GM18508 (cell line): Measurements from ENCODE around the gene NLRC5.

Experiments used
- ATAC-seq: cut with Tn5 transposase; IDR thresholded peaks from one replicate; pipeline ENCODE4 v1.9.1; 2021; ENCODE audit warnings: moderate number of reproducible peaks; ENCODE audit not compliant: insufficient read depth, unreplicated experiment

Gene NLRC5

DNA sequence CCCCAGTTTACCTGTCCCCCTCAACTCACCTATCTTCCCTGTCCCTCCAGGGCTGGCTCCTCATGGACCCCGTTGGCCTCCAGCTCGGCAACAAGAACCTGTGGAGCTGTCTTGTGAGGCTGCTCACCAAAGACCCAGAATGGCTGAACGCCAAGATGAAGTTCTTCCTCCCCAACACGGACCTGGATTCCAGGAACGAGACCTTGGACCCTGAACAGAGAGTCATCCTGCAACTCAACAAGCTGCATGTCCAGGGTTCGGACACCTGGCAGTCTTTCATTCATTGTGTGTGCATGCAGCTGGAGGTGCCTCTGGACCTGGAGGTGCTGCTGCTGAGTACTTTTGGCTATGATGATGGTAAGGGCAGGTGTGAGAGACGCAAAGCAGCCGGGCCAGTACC lies 31.3 kb downstream of the NLRC5 start:
- no peak for ATAC-seq

DNA sequence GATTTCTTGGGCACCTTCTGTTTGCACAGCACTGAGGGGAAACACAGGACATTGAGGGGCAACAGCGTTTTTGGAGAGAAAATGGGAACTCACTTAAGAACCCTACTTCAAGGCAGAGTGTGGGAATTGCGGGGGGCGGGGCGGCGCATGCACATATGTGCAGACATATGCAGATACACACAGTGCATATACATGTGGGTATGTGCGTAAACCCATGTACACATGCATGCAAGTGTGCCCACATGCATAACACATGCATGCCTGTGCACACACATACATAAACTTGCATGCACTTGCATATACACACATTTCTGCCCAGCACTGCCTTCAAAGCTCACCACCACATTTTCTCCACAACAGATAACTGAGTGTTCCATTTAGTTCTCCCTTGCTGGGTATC lies 32.4 kb downstream of the NLRC5 start:
- no peak for ATAC-seq

DNA sequence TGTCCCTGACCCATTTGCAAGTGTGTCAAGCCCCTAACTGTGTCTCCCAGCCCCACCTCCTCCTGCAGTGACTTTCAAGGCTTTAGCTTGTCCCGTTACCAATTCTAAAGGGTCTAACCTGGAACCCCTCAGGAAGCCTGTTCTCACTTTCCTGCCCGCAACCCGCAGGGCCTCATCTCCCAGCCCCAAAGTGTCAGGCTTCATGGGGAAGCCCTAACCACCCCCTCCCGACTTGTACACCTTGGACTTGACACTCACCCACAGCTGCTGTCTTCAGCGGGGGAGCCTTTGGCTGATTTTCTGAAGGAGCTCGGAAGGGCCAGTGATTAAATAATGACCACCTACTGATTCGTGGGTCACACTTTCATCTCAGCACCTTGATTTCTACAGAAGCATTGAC lies 33.1 kb downstream of the NLRC5 start:
- ATAC-seq = no peak

DNA sequence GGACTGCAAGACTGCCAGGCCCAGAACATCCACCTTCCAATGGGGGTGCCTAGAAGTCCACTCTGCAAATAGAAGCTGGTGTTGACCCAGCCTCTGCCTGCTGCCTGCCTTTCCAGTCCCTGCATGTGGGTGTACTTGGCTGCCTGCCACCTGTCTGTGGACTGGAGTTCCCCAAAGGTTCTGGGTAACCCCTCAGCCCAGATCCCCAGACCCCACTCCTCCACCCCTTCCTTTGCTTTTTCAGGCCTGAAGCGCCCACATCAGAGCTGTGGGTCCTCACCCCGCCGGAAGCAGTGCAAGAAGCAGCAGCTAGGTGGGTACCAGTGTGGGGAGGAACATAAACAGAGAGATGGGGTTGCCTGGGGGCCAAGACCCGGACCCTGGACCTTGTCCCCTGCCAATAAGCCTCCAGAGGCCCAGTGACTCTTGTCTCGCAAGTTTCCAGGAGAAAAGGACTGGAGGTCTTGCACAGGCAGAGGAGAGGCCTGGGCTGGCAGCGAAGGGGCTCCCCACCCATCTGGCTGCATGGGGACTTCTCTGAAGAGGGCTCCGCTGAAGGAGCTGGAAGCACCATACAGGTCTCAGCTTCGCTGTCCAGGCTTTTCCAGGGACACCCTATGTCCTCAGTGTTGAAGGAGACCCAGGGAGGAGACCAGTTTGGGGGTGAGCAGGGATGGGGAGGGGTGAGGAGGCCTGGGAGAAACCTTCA lies 34.3 kb downstream of the NLRC5 start:
- no peak for ATAC-seq

DNA sequence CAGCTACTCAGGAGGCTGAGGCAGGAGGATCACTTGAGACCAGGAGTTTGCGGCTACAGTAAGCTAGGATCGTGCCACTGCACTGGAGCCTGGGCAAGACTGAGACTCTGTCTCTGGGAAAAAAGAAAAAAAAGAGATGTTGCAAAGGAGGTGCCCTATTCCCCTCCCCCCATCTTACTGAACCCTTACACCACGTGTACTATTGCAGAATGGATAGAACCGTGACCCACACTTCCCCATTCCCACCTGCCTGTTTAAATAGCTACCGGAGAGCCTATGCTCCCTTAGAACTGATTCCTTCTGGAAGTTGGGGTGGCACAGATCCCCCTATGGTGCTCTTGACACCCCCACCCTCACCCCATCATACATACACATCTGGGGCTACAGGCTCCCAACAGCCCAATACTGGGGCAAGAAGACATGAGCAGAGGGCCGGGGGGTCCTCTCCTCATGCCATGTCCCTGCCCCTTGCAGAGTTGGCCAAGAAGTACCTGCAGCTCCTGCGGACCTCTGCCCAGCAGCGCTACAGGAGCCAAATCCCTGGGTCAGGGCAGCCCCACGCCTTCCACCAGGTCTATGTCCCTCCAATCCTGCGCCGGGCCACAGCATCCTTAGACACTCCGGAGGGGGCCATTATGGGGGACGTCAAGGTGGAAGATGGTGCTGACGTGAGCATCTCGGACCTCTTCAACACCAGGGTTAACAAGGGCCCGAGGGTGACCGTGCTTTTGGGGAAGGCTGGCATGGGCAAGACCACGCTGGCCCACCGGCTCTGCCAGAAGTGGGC lies 35.7 kb downstream of the NLRC5 start:
- ATAC-seq = no peak

DNA sequence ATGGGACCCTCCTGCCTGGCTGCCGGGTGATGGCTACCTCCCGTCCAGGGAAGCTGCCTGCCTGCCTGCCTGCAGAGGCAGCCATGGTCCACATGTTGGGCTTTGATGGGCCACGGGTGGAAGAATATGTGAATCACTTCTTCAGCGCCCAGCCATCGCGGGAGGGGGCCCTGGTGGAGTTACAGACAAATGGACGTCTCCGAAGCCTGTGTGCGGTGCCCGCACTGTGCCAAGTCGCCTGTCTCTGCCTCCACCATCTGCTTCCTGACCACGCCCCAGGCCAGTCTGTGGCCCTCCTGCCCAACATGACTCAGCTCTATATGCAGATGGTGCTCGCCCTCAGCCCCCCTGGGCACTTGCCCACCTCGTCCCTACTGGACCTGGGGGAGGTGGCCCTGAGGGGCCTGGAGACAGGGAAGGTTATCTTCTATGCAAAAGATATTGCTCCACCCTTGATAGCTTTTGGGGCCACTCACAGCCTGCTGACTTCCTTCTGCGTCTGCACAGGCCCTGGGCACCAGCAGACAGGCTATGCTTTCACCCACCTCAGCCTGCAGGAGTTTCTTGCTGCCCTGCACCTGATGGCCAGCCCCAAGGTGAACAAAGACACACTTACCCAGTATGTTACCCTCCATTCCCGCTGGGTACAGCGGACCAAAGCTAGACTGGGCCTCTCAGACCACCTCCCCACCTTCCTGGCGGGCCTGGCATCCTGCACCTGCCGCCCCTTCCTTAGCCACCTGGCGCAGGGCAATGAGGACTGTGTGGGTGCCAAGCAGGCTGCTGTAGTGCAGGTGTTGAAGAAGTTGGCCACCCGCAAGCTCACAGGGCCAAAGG lies 36.8 kb downstream of the NLRC5 start:
- no peak for ATAC-seq

DNA sequence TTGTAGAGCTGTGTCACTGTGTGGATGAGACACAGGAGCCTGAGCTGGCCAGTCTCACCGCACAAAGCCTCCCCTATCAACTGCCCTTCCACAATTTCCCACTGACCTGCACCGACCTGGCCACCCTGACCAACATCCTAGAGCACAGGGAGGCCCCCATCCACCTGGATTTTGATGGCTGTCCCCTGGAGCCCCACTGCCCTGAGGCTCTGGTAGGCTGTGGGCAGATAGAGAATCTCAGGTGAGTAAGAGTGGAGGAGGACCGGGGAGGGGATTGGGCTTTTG lies 37.4 kb downstream of the NLRC5 start:
- ATAC-seq = no peak

DNA sequence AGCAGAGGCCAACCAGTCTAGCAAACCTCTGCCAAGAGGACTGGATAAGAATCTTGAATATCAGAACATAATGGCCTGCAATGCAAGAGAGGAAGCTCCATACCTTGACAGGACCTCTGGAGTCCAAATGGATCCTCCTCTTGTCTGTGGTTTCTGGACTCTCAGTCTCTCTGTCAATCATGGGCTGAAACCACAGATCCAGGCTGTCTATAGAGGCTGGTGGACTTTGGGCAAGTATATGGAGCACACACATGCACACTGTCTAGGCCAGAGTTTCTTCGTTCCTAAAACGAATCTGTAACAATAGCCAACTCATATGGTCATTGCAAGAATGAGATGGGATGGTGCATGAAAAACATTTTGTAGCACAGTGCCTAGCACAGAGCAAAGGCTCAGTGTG lies 37.7 kb downstream of the NLRC5 start:
- ATAC-seq = no peak

DNA sequence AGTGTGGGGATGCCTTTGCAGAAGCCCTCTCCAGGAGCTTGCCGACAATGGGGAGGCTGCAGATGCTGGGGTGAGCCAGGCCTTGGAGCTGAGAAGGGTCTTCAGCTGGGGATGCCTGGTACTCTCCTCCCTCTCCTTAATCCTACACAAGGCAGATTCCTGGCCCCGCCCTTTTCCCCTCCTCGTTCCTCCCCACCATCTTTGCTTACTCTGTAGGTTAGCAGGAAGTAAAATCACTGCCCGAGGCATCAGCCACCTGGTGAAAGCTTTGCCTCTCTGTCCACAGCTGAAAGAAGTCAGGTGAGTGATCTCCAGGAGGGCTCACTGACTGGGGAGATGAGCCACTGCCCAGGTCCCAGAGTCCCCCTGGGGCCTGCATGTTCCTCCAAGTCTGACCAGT lies 38.7 kb downstream of the NLRC5 start:
- ATAC-seq = no peak

DNA sequence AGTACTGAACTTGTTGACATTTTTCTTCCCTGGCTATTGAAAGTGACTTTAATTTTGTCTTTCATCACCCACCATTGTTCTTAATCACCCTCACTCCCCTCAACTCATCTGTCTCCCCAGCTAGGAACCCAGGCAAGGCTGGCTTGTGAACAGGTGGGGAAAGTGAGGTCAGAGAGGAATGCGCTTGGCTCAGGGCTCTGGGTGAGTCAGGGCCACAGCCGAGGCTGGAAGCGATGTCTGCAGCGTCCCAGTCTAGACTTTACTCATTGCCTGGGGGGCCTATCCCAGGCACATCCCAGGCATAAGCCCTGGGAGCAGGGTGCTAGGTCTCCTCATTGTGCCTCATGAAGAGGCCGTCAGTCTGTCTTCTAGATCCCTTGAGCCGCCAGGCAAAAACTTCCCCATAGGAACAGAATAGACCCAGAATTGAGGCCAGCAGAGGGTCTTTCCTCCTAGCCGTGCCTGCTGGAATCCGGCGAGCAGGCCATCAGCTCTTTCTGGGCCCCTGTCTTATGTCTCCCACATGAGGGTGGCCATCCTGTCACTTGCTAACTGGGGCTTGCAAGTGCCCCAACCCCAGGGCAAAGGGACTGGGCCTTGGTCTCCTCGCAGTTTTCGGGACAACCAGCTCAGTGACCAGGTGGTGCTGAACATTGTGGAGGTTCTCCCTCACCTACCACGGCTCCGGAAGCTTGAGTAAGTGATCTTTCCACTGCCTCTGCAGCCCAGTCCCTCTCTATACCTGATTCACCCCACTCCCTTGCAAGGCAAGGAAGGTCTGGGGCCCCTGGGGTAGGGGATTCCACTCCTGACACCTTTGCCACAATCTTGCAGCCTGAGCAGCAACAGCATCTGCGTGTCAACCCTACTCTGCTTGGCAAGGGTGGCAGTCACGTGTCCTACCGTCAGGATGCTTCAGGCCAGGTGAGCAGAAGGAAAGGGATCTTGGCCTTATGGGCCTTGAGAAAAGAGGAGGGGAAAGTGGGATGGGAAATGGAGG lies 40.1 kb downstream of the NLRC5 start:
- no peak for ATAC-seq

DNA sequence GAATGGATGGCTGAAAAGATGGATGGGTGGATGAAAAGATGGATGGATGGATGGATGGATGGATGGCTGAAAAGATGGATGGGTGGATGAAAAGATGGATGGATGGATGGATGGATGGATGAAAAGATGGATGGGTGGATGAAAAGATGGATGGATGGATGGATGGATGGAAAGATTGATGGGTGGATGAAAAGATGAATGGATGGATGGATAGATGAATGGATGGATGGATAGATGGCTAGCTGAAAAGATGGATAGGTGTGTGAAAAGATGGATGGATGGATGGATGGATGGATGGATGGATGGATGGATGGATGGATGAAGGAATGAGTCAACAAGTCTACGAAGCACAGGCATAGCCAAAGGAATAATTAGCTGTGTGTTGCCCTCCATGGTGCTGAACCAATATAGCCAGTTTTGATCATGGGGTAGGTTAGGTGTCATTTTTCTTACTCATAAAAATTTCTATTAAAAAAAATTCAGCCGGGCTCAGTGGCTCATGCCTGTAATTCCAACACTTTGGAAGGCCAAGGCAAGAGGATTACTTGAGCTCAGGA lies 41.1 kb downstream of the NLRC5 start:
- ATAC-seq = no peak

DNA sequence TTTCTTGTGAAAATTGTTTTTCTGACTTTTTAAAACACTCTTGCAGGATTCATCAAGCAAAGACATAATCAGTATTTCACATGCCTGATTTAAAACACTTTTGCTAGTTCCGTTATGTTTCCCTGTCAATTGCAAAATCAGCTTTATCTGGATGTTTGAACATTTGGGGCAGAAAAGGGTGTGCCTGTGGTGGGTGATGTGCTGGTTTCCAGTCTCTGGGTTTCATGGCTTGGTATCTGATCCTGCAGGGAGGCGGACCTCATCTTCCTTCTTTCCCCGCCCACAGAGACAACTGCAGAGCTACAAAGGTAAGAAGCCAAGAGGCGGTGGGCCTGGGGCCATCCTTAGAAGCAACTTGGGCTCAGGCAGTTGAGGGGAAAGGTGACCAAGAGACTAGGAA lies 41.8 kb downstream of the NLRC5 start:
- no peak for ATAC-seq

DNA sequence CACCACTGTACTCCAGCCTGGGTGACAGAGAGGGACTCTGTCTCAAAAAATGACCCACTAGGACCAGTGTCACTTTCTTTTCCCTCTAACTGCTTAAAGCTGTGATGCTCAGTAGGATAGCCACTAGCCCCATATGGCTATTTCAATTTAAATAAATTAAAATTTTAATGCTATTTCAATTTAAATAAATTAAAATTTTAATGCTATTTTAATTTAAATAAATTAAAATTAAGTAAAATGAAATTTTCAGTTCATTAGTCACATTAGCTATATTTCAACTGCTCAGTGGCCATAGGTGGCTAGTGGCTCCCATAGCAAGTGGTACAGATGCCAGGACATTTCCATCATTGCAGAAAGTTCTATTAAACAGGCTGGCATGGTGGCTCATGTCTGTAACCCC lies 43.0 kb downstream of the NLRC5 start:
- no peak for ATAC-seq

DNA sequence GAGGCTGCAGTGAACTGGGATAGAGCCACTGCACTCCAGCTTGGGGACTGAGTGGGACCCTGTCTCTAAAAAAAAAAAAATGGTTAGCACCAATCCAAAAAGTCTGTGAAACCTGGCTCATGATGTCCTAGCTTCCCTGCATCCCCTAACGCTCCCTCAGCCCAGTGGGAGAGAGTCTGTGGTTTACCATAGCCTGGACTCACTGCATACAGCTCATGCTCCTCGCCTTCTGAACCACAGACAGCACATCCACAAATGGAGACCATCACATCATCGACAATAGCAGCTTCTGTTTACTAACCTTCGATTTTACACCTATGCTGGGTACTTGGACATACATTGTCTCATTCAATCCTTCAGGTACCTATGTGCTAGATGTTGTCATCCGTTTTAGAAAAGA lies 43.6 kb downstream of the NLRC5 start:
- ATAC-seq = no peak

DNA sequence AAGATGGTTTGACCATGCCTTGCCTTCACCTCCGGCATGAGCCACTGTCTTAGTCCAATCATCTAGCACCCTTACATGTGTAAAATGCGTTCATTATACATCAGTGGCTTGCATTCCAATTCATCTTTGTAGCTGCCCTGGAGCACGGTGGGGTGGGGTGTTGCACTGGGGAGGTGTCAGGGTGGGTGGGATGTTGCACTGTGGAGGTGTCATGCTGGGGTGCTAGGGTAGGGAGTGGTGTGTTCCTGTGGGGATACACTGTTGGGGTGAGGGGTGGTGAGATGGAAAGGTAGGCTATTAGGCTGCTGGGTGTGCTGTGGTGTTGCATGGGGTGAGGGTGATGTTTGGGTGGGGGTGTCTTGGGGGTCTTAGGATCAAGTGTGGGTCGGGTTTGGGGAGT lies 47.0 kb downstream of the NLRC5 start:
- ATAC-seq = no peak

DNA sequence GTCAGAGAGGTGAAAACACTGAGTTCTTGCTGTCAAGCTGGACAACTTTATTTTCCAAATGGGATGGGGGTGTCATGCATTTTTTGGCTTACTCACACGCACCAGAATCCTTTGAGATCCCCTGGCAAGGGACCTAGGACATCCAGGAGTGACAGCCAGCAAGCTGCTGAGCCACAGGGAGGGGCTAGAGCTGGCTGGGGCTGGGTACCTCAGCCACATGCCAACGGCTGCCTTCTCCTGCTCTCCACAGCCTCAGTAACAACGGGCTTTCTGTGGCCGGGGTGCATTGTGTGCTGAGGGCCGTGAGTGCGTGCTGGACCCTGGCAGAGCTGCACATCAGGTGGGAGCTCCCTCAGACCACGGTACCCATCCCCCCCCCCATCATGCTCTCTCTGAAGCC lies 47.6 kb downstream of the NLRC5 start:
- no peak for ATAC-seq

DNA sequence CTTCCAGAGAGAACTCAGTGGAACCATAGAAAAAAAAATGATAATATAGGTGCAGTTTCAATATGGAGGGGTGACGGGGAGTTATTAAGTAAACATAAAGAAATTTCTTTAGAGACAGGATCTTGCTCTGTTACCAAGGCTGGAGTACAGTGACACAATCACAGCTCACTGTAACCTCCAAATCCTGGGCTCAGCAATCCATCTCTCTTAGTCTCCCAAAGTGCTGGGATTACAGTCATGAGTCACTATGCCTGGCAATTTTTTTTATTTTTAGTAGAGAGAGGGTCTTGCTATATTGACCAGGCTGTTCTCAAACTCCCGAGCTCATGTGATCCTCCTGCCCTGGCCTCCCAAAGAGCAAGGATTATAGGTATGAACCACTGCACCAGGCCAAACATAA lies 48.8 kb downstream of the NLRC5 start:
- no peak for ATAC-seq

DNA sequence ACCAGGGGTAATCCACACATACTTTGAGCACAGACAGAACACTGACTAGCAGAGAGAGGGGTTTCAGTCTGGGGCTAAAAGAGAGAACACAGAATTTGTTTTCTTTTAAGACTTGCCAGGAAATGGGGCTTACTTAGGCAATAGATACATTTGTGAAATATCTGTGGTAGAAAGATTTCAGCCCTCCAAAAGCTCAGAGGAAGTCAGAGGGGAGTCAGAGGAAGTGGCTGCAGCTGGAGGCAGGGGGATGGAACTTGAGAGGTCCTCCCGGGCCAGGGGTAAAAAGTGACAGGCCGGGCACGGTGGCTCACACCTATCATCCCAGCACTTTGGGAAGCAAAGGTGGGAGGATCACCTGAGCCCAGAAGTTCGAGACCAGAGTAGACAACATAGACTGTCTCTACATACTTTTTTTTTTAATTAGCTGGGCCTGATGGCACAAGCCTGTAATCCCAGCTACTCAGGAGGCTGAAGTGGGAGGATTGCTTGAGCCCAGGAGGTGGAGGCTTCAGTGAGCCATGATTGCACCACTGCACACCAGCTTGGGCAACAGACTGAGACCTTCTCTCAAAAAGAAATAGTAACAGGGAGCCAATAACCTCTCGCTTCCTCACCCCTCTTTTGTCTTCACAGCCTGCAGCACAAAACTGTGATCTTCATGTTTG lies 49.9 kb downstream of the NLRC5 start:
- ATAC-seq = no peak
